HEK293T (cell line): ENCODE measurements around the gene ZHX3.

Experiments used
- CTCF ChIA-PET: fragments of 350-600 bp; formaldehyde crosslinking; extraction: SDS; loops from one replicate; lab custom pipeline; 2021; ENCODE audit warnings: antibody characterized with exemption, inconsistent platforms; lab: Yijun Ruan, JAX
- POLR2A ChIA-PET: fragments of 350-600 bp; formaldehyde crosslinking; extraction: SDS; loops from one replicate; lab custom pipeline; 2020; ENCODE audit warnings: antibody characterized with exemption, inconsistent platforms; lab: Yijun Ruan, JAX
- DNase-seq: peaks from one replicate; pipeline ENCODE4 v3.0.0; 2012; ENCODE audit warnings: mixed read lengths; ENCODE audit errors: extremely low spot score
- ARNT ChIP-seq: fragments of 450-650 bp; IDR thresholded peaks from 2 replicates; pipeline ENCODE4 v1.6.1; 2017; ENCODE audit warnings: mild to moderate bottlenecking
- BHLHE40 ChIP-seq: fragments of 450-650 bp; IDR thresholded peaks from 2 replicates; pipeline ENCODE4 v1.6.1; 2016; ENCODE audit warnings: mild to moderate bottlenecking, moderate library complexity, borderline replicate concordance
- CTBP1 ChIP-seq: fragments of 450-650 bp; IDR thresholded peaks from 2 replicates; pipeline ENCODE4 v1.6.1; 2016; ENCODE audit warnings: borderline replicate concordance
- ELF4 ChIP-seq: fragments of 450-650 bp; IDR thresholded peaks from 2 replicates; pipeline ENCODE4 v1.6.1; 2017; ENCODE audit warnings: antibody characterized with exemption
- FOXA1 ChIP-seq: fragments of 450-650 bp; IDR thresholded peaks from 2 replicates; pipeline ENCODE4 v1.6.1; 2016; ENCODE audit warnings: mild to moderate bottlenecking
- FOXK2 ChIP-seq: fragments of 450-650 bp; IDR thresholded peaks from 2 replicates; pipeline ENCODE4 v1.6.1; 2016; ENCODE audit warnings: mild to moderate bottlenecking
- FOXM1 ChIP-seq: fragments of 450-650 bp; IDR thresholded peaks from 2 replicates; pipeline ENCODE4 v1.6.1; 2017; ENCODE audit warnings: mild to moderate bottlenecking, borderline replicate concordance
- HDGF ChIP-seq: fragments of 450-650 bp; IDR thresholded peaks from 2 replicates; pipeline ENCODE4 v1.6.1; 2017; ENCODE audit warnings: antibody characterized with exemption, borderline replicate concordance
- L3MBTL2 ChIP-seq: fragments of 450-650 bp; conservative IDR thresholded peaks from 2 replicates; pipeline ENCODE4 v1.6.1; 2016; ENCODE audit warnings: mild to moderate bottlenecking
- LEF1 ChIP-seq: fragments of 450-650 bp; IDR thresholded peaks from 2 replicates; pipeline ENCODE4 v1.6.1; 2017; ENCODE audit warnings: mild to moderate bottlenecking, borderline replicate concordance
- NFRKB ChIP-seq: fragments of 450-650 bp; IDR thresholded peaks from 2 replicates; pipeline ENCODE4 v1.6.1; 2016; ENCODE audit warnings: mild to moderate bottlenecking, moderate library complexity
- SP1 ChIP-seq: fragments of 450-650 bp; IDR thresholded peaks from 2 replicates; pipeline ENCODE4 v1.6.1; 2017
- SUZ12 ChIP-seq: fragments of 450-650 bp; IDR thresholded peaks from 2 replicates; pipeline ENCODE4 v1.6.1; 2016; ENCODE audit warnings: mild to moderate bottlenecking
- TARDBP ChIP-seq: fragments of 450-650 bp; IDR thresholded peaks from 2 replicates; pipeline ENCODE4 v1.6.1; 2016
- ZNF384 ChIP-seq: fragments of 450-650 bp; IDR thresholded peaks from 2 replicates; pipeline ENCODE4 v1.6.1; 2016
- TF ChIP-seq, protein P1 (sequence below): fragments of 450-650 bp; IDR thresholded peaks from 2 replicates; pipeline ENCODE4 v1.6.1; 2016

Gene ZHX3

DNA sequence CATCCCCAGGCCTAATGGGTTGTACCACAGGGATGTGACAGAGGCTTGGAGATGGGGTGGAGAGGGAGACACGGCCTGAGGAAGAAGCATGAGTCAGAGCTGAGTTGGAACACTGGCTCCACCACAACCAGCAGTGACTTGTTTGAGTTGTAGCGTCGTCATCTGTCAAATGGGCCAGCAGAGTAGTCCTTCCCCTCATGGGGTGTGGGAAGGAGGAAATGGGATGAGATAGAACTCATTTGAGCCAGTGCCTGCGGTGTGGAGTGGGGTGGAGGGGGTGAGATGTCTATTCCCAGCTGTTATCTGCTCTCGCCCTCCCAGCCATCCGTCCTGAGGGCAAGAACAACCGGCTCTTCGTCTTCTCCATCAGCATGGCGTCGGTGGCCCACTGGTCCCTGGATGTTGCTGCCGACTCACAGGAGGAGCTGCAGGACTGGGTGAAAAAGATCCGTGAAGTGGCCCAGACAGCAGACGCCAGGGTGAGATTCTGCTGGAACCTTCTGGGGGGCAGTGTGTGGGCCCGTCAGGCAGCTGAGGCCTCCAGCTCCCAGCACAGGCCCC lies 147.7 kb downstream of the ZHX3 start:
- CTCF ChIA-PET = no interaction called here
- TF ChIP-seq L3MBTL2 = no peak
- TF ChIP-seq ARNT = no peak
- no peak for DNase-seq
- POLR2A ChIA-PET = no interaction called here

DNA sequence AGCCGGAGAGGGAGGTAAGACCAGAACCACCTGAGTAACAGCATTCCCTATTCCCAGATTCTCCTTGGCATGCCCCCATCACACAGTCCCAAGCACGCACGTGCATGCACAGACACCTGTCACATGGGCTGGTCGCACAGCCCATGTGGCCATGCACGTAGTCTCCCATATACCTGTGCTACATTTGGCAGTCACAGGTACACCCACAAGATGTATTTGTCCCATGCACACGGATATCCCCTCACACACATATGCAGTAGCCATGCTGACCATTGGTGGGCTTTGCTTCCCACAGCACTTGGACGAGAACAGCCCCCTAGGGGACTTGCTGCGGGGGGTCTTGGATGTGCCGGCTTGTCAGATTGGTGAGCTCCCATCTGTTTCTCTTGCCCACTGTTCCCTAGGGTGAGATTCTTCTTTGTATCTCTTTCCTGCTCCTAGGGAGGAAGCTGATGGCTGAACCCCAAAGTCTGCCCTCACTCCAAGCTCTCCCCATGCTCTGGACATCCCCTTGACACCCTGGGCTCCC lies 148.3 kb downstream of the ZHX3 start:
- TF ChIP-seq HDGF = no peak
- TF ChIP-seq FOXA1 = no peak
- no peak for TF ChIP-seq ELF4
- TF ChIP-seq FOXK2 = no peak
- no peak for TF ChIP-seq NFRKB
- no peak for TF ChIP-seq SUZ12
- TF ChIP-seq ZNF384 = no peak
- TF ChIP-seq, protein P1, sequence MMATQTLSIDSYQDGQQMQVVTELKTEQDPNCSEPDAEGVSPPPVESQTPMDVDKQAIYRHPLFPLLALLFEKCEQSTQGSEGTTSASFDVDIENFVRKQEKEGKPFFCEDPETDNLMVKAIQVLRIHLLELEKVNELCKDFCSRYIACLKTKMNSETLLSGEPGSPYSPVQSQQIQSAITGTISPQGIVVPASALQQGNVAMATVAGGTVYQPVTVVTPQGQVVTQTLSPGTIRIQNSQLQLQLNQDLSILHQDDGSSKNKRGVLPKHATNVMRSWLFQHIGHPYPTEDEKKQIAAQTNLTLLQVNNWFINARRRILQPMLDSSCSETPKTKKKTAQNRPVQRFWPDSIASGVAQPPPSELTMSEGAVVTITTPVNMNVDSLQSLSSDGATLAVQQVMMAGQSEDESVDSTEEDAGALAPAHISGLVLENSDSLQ = no peak
- no peak for TF ChIP-seq ARNT
- no peak for TF ChIP-seq L3MBTL2
- no peak for TF ChIP-seq CTBP1
- TF ChIP-seq TARDBP = no peak
- TF ChIP-seq BHLHE40 = no peak
- no peak for TF ChIP-seq LEF1

GRCh38 chr20:41168281-41169161 lies 149.0 kb downstream of the ZHX3 start:
- TF ChIP-seq NFRKB (no peak), HDGF (no peak)
- CTCF ChIA-PET = no interaction called here
- DNase-seq = no peak
- POLR2A ChIA-PET = no interaction called here

More for the DNA sequence above, 148.3 kb downstream of the ZHX3 start:
- POLR2A ChIA-PET = no interaction called here
- no peak for DNase-seq
- CTCF ChIA-PET = no interaction called here

DNA sequence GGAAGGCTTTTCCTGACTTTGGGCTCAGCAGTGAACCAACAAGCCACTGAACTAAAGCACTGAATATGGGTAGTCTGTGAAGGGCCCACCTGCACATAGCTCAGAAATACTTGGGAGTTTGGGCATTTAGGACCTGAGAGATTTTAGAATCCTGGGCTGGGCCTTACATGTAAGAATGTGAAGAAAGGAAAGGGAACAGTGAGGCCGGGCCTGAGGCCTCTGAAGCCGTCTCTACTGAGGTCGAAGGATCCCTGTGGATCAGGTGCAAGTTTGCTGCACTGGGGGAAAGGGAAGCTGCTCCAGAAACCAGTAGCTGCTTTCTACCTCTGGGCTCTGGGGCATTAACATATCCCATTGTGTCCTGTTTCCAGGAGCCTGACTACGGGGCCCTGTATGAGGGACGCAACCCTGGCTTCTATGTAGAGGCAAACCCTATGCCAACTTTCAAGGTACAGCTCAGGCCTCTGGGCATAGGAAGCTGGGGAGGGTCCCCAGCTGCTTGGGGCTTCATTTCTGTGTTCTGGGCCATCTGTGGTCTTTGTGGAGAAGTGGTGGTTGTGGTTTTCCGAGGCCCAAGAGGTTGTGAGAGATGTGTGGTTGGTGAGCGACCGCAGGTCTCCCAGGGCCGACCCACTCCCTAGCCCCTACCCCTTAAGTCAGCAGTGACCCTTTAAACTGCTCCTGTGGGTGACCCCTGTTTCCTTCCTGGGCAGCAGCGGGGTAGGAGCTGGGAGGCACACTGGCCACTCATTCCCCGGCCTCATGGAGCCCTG lies 149.9 kb downstream of the ZHX3 start:
- no peak for TF ChIP-seq NFRKB
- TF ChIP-seq ZNF384 = no peak
- no peak for TF ChIP-seq LEF1
- TF ChIP-seq ARNT = no peak
- TF ChIP-seq L3MBTL2 = no peak
- TF ChIP-seq FOXK2 = no peak
- TF ChIP-seq TARDBP = no peak
- TF ChIP-seq, protein P1 = no peak
- no peak for TF ChIP-seq BHLHE40
- no peak for TF ChIP-seq FOXM1
- no peak for TF ChIP-seq ELF4
- TF ChIP-seq SP1 = no peak
- TF ChIP-seq FOXA1 = no peak
- no peak for TF ChIP-seq HDGF
- no peak for TF ChIP-seq SUZ12
- TF ChIP-seq CTBP1 = no peak
- DNase-seq = no peak
- ChIA-PET CTCF (no interaction called here), POLR2A (no interaction called here)

GRCh38 chr20:41167118-41167470 lies 150.4 kb downstream of the ZHX3 start:
- TF ChIP-seq HDGF = no peak
- no peak for TF ChIP-seq CTBP1
- TF ChIP-seq SUZ12 = no peak
- no peak for TF ChIP-seq ZNF384
- no peak for TF ChIP-seq ELF4
- TF ChIP-seq FOXM1 = no peak
- TF ChIP-seq FOXA1 = no peak
- TF ChIP-seq LEF1 = no peak
- TF ChIP-seq L3MBTL2 = no peak
- TF ChIP-seq FOXK2 = no peak
- TF ChIP-seq, protein P1 = no peak
- TF ChIP-seq TARDBP = no peak
- TF ChIP-seq BHLHE40 = no peak
- no peak for TF ChIP-seq NFRKB
- TF ChIP-seq SP1 = no peak
- TF ChIP-seq ARNT = no peak
- ChIA-PET POLR2A (no interaction called here), CTCF (no interaction called here)
- no peak for DNase-seq
